HepG2 (cell line): ENCODE data around the gene ERCC2. TPM values are rescaled to one million over a fixed set of nuclear protein-coding genes. Genes with fewer than 3 reads are reported as not detected.

Experiments
- ELF4 ChIP-seq: sonication (generic); formaldehyde crosslinking; IDR thresholded peaks from 2 replicates; pipeline ENCODE4 v1.5.0; 2020; ENCODE audit warnings: missing genetic modification reagents, mild to moderate bottlenecking, moderate library complexity, borderline replicate concordance
- ESRRA ChIP-seq: sonication (generic); formaldehyde crosslinking; IDR thresholded peaks from 2 replicates; pipeline ENCODE4 v1.5.1; 2020; ENCODE audit warnings: mild to moderate bottlenecking, low read depth, missing genetic modification reagents
- FOXM1 ChIP-seq: sonication (generic); formaldehyde crosslinking; IDR thresholded peaks from 2 replicates; pipeline ENCODE4 v1.5.0; 2020; ENCODE audit warnings: missing genetic modification reagents
- MAFF ChIP-seq: IDR thresholded peaks from 2 replicates; pipeline ENCODE4 v1.6.1; 2011; ENCODE audit warnings: low read depth, low read length, improper control_type of control experiment
- MIER3 ChIP-seq: IDR thresholded peaks from 2 replicates; pipeline ENCODE4 v1.6.1; 2016; ENCODE audit warnings: missing compliant biosample characterization, borderline replicate concordance
- NFAT5 ChIP-seq: sonication (generic); formaldehyde crosslinking; IDR thresholded peaks from 2 replicates; pipeline ENCODE4 v1.4.0; 2020; ENCODE audit warnings: missing genetic modification reagents
- NR2C2 ChIP-seq: sonication (generic); formaldehyde crosslinking; IDR thresholded peaks from 2 replicates; pipeline ENCODE4 v1.4.0; 2020; ENCODE audit warnings: missing genetic modification reagents, mild to moderate bottlenecking, moderate library complexity, borderline replicate concordance
- RERE ChIP-seq: IDR thresholded peaks from 2 replicates; pipeline ENCODE4 v1.6.1; 2016; ENCODE audit warnings: low read depth, missing genetic modification reagents, missing compliant biosample characterization
- ZHX2 ChIP-seq, 2 experiments: sonication (generic) in 1 of 2; formaldehyde crosslinking in 1 of 2; IDR thresholded peaks; 2 replicates each; pipeline versions ENCODE4 v1.6.1 to v1.9.0; 2014 to 2022; ENCODE audit warnings: antibody characterized with exemption in 1 of 2, borderline replicate concordance in 1 of 2, inconsistent platforms in 1 of 2, low read depth in 1 of 2, missing genetic modification reagents in 1 of 2
- ZNF674 ChIP-seq: sonication (generic); formaldehyde crosslinking; IDR thresholded peaks from 2 replicates; pipeline ENCODE4 v1.5.0; 2020; ENCODE audit warnings: low read depth, mild to moderate bottlenecking, missing genetic modification reagents
- polyA plus RNA-seq, 8 experiments: library from polyadenylated mRNA; depleted of rRNA in 3 of 8; stranded (reverse) in 7 of 8; unstranded in 1 of 8; fragments of >200 nt; fragmentation: Illumina TruSeq in 4 of 8; extraction: Trizol in 4 of 8; gene quantifications; 2 replicates each; pipeline versions ENCODE4 v1.2.1 to v1.2.3, GENCODE V29; 2011 to 2016; ENCODE audit warnings: low read depth in 4 of 8, missing spikeins in 1 of 8, mixed read lengths in 1 of 8; ENCODE audit not compliant: insufficient read depth in 1 of 8
- total RNA-seq, 5 experiments: library from RNA; depleted of rRNA; stranded (reverse); fragments of >200 nt; fragmentation: Illumina TruSeq; extraction: Trizol; gene quantifications; 2 replicates each; pipeline ENCODE4 v1.2.3, GENCODE V29; 2016; ENCODE audit warnings: low read depth in 1 of 5

The ERCC2 gene
- total and polyA plus RNA-seq, 2 of the 13 experiments (the other 11 are each of a cell fraction or from before 2014, with no cell fraction given), result 25.4 to 49.2 TPM

- no peak for TF ChIP-seq ESRRA (CRISPR knock-in tag)
- no peak for TF ChIP-seq ELF4 (CRISPR knock-in tag)
- peak; percentile 50; the same call in 1 of the 2 replicates for TF ChIP-seq NR2C2 (CRISPR knock-in tag)
- no peak for TF ChIP-seq NFAT5
- no peak for TF ChIP-seq MIER3 (CRISPR knock-in tag)
- TF ChIP-seq MAFF, result no peak
- no peak for TF ChIP-seq FOXM1 (CRISPR knock-in tag)
- TF ChIP-seq RERE (CRISPR knock-in tag), result no peak
- no peak for TF ChIP-seq ZNF674 (CRISPR knock-in tag)
- TF ChIP-seq ZHX2 (IDR thresholded peaks at IDR 0.05; ENCODE audit: low read depth), result no peak
- TF ChIP-seq ZHX2 (CRISPR knock-in tag; IDR thresholded peaks at IDR 0.05; ENCODE audit: borderline replicate concordance), result no peak
Observed at GRCh38 chr19:45406226-45407090, 36.1 kb upstream of the ERCC2 start, which contains the start of gene POLR1G (continued).
